Ishikawa (cell line): Measurements from ENCODE around the gene PLPPR2.

ENCODE experiments used
- CEBPB ChIP-seq: IDR thresholded peaks from 2 replicates; pipeline ENCODE4 v1.6.1; 2012
- CREB1 ChIP-seq: IDR thresholded peaks from 2 replicates; pipeline ENCODE4 v1.6.1; 2012; ENCODE audit warnings: low read depth
- EP300 ChIP-seq: IDR thresholded peaks from 2 replicates; pipeline ENCODE4 v1.6.1; 2012; ENCODE audit warnings: borderline replicate concordance
- FOXM1 ChIP-seq: IDR thresholded peaks from 2 replicates; pipeline ENCODE4 v1.6.1; 2012; ENCODE audit warnings: low read depth, borderline replicate concordance
- MAX ChIP-seq: IDR thresholded peaks from 2 replicates; pipeline ENCODE4 v1.6.1; 2012
- NFIC ChIP-seq: IDR thresholded peaks from 2 replicates; pipeline ENCODE4 v1.6.1; 2012
- RAD21 ChIP-seq: IDR thresholded peaks from 2 replicates; pipeline ENCODE4 v1.6.1; 2012; ENCODE audit warnings: low read depth
- REST ChIP-seq: IDR thresholded peaks from 2 replicates; pipeline ENCODE4 v1.6.1; 2012; ENCODE audit warnings: low read depth, mild to moderate bottlenecking
- TAF1 ChIP-seq: IDR thresholded peaks from 2 replicates; pipeline ENCODE4 v1.6.1; 2012; ENCODE audit warnings: low read depth, mild to moderate bottlenecking
- TCF12 ChIP-seq: IDR thresholded peaks from 2 replicates; pipeline ENCODE4 v1.6.1; 2012; ENCODE audit warnings: low read depth
- TEAD4 ChIP-seq: IDR thresholded peaks from 2 replicates; pipeline ENCODE4 v1.6.1; 2012
- USF1 ChIP-seq: IDR thresholded peaks from 2 replicates; pipeline ENCODE4 v1.6.1; 2012
- YY1 ChIP-seq: IDR thresholded peaks from 2 replicates; pipeline ENCODE4 v1.6.1; 2012; ENCODE audit warnings: low read depth
- ZBTB7A ChIP-seq: IDR thresholded peaks from 2 replicates; pipeline ENCODE4 v1.6.1; 2012; ENCODE audit warnings: low read depth

- no peak for TF ChIP-seq NFIC
- TF ChIP-seq MAX = no peak
- no peak for TF ChIP-seq TEAD4
- TF ChIP-seq CREB1 = no peak
- no peak for TF ChIP-seq RAD21
- no peak for TF ChIP-seq EP300
- no peak for TF ChIP-seq YY1
- TF ChIP-seq USF1 = no peak
- no peak for TF ChIP-seq FOXM1
- no peak for TF ChIP-seq TAF1
- no peak for TF ChIP-seq CEBPB
- no peak for TF ChIP-seq TCF12
- no peak for TF ChIP-seq REST
- no peak for TF ChIP-seq ZBTB7A
These were observed 12.8 kb upstream of the PLPPR2 start for GRCh38 chr19:11342429-11342828.
